Panc1 (cell line): ENCODE measurements around the gene PTGIS. TPM values are rescaled to one million over a fixed set of nuclear protein-coding genes. Genes with fewer than 3 reads are reported as not detected.

Source experiments
- ATAC-seq: fragments of 200-7000 bp; cut with Tn5 transposase; 2 replicates; pipeline ENCODE4 v1.9.1; 2020; ENCODE audit warnings: mild to moderate bottlenecking, moderate library complexity
- BruUV-seq: library from RNA; stranded (reverse); fragments of 400-500 nt; replicated peaks from 2 replicates; lab custom pipeline; 2021; lab: Mats Ljungman, UMichigan
- CTCF ChIA-PET: fragments of 300-600 bp; sonication (Branson Sonifier 250); formaldehyde crosslinking; loops from one replicate; lab custom pipeline; 2022; ENCODE audit warnings: antibody characterized with exemption; lab: Charles Lee
- POLR2A ChIA-PET: fragments of 300-600 bp; sonication (Branson Sonifier 250); formaldehyde crosslinking; loops from one replicate; lab custom pipeline; 2022; ENCODE audit warnings: antibody characterized with exemption; lab: Charles Lee
- DNase-seq: peaks from one replicate; pipeline ENCODE4 v3.0.0-alpha.2; 2010; ENCODE audit warnings: low read depth, low spot score
- H3K27ac ChIP-seq: 2 replicates; pipeline ENCODE4 v1.5.1; 2011; ENCODE audit warnings: mild to moderate bottlenecking, low read length, inconsistent platforms
- H3K27me3 ChIP-seq: fragments of 200-500 bp; sonication (Bioruptor generic); 2 replicates; pipeline ENCODE4 v1.6.0; 2014; ENCODE audit warnings: low read length, inconsistent platforms; ENCODE audit not compliant: control insufficient read depth, insufficient read depth
- H3K36me3 ChIP-seq: fragments of 200-500 bp; sonication (Bioruptor generic); 2 replicates; pipeline ENCODE4 v1.5.1; 2014; ENCODE audit warnings: inconsistent platforms, mild to moderate bottlenecking, low read length, moderate library complexity; ENCODE audit not compliant: control insufficient read depth, insufficient read depth
- H3K4me1 ChIP-seq: 2 replicates; pipeline ENCODE4 v1.5.1; 2011; ENCODE audit warnings: inconsistent platforms, mild to moderate bottlenecking, low read length, moderate library complexity; ENCODE audit not compliant: control insufficient read depth, insufficient read depth
- H3K4me3 ChIP-seq, 2 experiments: 2 replicates each; pipeline ENCODE4 v1.5.1; 2011 to 2012; ENCODE audit warnings: low read depth in 2 of 2, low read length in 2 of 2, mild to moderate bottlenecking in 2 of 2, inconsistent platforms in 1 of 2, moderate library complexity in 1 of 2
- H3K9me3 ChIP-seq: fragments of 200-500 bp; sonication (Bioruptor generic); 2 replicates; pipeline ENCODE4 v1.5.1; 2014; ENCODE audit warnings: low read depth, mild to moderate bottlenecking, inconsistent platforms, low read length, moderate library complexity; ENCODE audit not compliant: control insufficient read depth, insufficient read depth
- POLR2AphosphoS5 ChIP-seq: IDR thresholded peaks from 2 replicates; pipeline ENCODE4 v1.6.1; 2012; ENCODE audit warnings: mild to moderate bottlenecking, low read depth, low read length, moderate library complexity
- SIN3A ChIP-seq: IDR thresholded peaks from 2 replicates; pipeline ENCODE4 v1.6.1; 2012; ENCODE audit warnings: low read depth, mild to moderate bottlenecking, low read length, moderate library complexity, borderline replicate concordance; ENCODE audit not compliant: insufficient read depth
- TCF7L2 ChIP-seq: IDR thresholded peaks from 2 replicates; pipeline ENCODE4 v1.6.1; 2011; ENCODE audit warnings: mild to moderate bottlenecking, low read depth, low read length, inconsistent platforms
- in situ Hi-C: cut with HindIII; loops from 2 replicates; pipeline ENCODE4 v1.10.0; 2016; ENCODE audit warnings: low sequenced_read_pairs, low pct_unique_long_range_greater_than_20kb
- intact Hi-C: fragments of 100-400 bp; cut with micrococcal nuclease; formaldehyde crosslinking; loops from one replicate; pipeline ENCODE4 v1.10.0; 2022; ENCODE audit not compliant: unreplicated experiment
- total RNA-seq: library from RNA; stranded (reverse); gene quantifications from one replicate; pipeline ENCODE4 v1.2.1, GENCODE V29; 2021; ENCODE audit not compliant: unreplicated experiment
- TF ChIP-seq, protein P1 (sequence below): fragments of 450-650 bp; IDR thresholded peaks from 2 replicates; pipeline ENCODE4 v1.5.1; 2017; ENCODE audit warnings: mild to moderate bottlenecking
- TF ChIP-seq, protein P2 (sequence below), 2 experiments: IDR thresholded peaks; 2 replicates each; pipeline ENCODE4 v1.6.1; 2011 to 2012; ENCODE audit warnings: low read depth in 2 of 2, control low read depth in 1 of 2, low read length in 1 of 2, mild to moderate bottlenecking in 1 of 2, moderate library complexity in 1 of 2; ENCODE audit not compliant: insufficient read depth in 1 of 2

PTGIS gene
- total RNA-seq, 1 experiment from 2014 or later = 4.4 TPM

GRCh38 chr20:49593466-49594142 is 25.7 kb upstream of the PTGIS start:
- peak overlapping the region; percentile 52 for H3K27ac ChIP-seq
- TF ChIP-seq TCF7L2 (no peak), POLR2AphosphoS5 (no peak), SIN3A (no peak)
- TF ChIP-seq, protein P1, sequence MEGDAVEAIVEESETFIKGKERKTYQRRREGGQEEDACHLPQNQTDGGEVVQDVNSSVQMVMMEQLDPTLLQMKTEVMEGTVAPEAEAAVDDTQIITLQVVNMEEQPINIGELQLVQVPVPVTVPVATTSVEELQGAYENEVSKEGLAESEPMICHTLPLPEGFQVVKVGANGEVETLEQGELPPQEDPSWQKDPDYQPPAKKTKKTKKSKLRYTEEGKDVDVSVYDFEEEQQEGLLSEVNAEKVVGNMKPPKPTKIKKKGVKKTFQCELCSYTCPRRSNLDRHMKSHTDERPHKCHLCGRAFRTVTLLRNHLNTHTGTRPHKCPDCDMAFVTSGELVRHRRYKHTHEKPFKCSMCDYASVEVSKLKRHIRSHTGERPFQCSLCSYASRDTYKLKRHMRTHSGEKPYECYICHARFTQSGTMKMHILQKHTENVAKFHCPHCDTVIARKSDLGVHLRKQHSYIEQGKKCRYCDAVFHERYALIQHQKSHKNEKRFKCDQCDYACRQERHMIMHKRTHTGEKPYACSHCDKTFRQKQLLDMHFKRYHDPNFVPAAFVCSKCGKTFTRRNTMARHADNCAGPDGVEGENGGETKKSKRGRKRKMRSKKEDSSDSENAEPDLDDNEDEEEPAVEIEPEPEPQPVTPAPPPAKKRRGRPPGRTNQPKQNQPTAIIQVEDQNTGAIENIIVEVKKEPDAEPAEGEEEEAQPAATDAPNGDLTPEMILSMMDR = no peak
- TF ChIP-seq, protein P2, sequence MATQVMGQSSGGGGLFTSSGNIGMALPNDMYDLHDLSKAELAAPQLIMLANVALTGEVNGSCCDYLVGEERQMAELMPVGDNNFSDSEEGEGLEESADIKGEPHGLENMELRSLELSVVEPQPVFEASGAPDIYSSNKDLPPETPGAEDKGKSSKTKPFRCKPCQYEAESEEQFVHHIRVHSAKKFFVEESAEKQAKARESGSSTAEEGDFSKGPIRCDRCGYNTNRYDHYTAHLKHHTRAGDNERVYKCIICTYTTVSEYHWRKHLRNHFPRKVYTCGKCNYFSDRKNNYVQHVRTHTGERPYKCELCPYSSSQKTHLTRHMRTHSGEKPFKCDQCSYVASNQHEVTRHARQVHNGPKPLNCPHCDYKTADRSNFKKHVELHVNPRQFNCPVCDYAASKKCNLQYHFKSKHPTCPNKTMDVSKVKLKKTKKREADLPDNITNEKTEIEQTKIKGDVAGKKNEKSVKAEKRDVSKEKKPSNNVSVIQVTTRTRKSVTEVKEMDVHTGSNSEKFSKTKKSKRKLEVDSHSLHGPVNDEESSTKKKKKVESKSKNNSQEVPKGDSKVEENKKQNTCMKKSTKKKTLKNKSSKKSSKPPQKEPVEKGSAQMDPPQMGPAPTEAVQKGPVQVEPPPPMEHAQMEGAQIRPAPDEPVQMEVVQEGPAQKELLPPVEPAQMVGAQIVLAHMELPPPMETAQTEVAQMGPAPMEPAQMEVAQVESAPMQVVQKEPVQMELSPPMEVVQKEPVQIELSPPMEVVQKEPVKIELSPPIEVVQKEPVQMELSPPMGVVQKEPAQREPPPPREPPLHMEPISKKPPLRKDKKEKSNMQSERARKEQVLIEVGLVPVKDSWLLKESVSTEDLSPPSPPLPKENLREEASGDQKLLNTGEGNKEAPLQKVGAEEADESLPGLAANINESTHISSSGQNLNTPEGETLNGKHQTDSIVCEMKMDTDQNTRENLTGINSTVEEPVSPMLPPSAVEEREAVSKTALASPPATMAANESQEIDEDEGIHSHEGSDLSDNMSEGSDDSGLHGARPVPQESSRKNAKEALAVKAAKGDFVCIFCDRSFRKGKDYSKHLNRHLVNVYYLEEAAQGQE (IDR thresholded peaks at IDR 0.05; ENCODE audit: insufficient read depth in 1 of 2, low read depth in 2 of 2, low read length in 1 of 2) = no peak
- in situ Hi-C loops (no loop called here), intact Hi-C loops (no loop called here)
- ATAC-seq = no peak
- CTCF ChIA-PET = no interaction called here
- H3K36me3 ChIP-seq = no peaks in the 10 kb centered on the region
- H3K4me3 ChIP-seq = no peak overlapping the region
- POLR2A ChIA-PET = no interaction called here
- BruUV-seq = no TSS peak
- H3K9me3 ChIP-seq = no peaks in the 10 kb centered on the region
- peaks cover 12% of the 10 kb centered on the region for H3K4me1 ChIP-seq
- no peaks in the 10 kb centered on the region for H3K27me3 ChIP-seq
- no peak for DNase-seq

- POLR2A ChIA-PET = no interaction called here
- TF ChIP-seq, protein P2 (IDR thresholded peaks at IDR 0.05; ENCODE audit: insufficient read depth in 1 of 2, low read depth in 2 of 2, low read length in 1 of 2) = no peak
- no peak for TF ChIP-seq POLR2AphosphoS5
- TF ChIP-seq, protein P1 = no peak
- TF ChIP-seq TCF7L2 = no peak
- no peak for TF ChIP-seq SIN3A
- no peak overlapping the region for H3K27ac ChIP-seq
Measured at GRCh38 chr20:49592120-49592519, 24.2 kb upstream of the PTGIS start.

More at GRCh38 chr20:49592120-49592519, 24.2 kb upstream of the PTGIS start:
- intact Hi-C loops = no loop called here
- Histone ChIP-seq H3K36me3 (no peaks in the 10 kb centered on the region), H3K4me1 (peaks cover 12% of the 10 kb centered on the region), H3K4me3 (no peak overlapping the region), H3K27me3 (no peaks in the 10 kb centered on the region), H3K9me3 (no peaks in the 10 kb centered on the region)
- no peak for DNase-seq
- ATAC-seq = no peak
- CTCF ChIA-PET = no interaction called here
- in situ Hi-C loops = no loop called here
- BruUV-seq = no TSS peak
